Prostate gland (tissue), 2 donors: Measurements from ENCODE around the gene KIAA0232. TPM values are rescaled to one million over a fixed set of nuclear protein-coding genes. Genes with fewer than 3 reads are reported as not detected.

ENCODE experiments used
- DNase-seq: peaks from one replicate; pipeline ENCODE4 v3.0.0-alpha.2; 2019; ENCODE audit warnings: low spot score
- H3K27ac ChIP-seq, 2 donors: fragments of 200-600 bp; sonication (generic); 2 replicates each; pipeline ENCODE4 v1.5.1; 2017 to 2019
- H3K27me3 ChIP-seq: fragments of 200-600 bp; sonication (generic); replicated peaks from 2 replicates; pipeline ENCODE4 v1.5.1; 2019; ENCODE audit not compliant: insufficient read depth
- H3K36me3 ChIP-seq, 2 donors: fragments of 200-600 bp; sonication (generic); 1 replicate in 1 of 2; 2 replicates in 1 of 2; pipeline versions ENCODE4 v1.5.1 to v1.8.1; 2017 to 2019
- H3K4me1 ChIP-seq: fragments of 200-600 bp; sonication (generic); replicated peaks from 2 replicates; pipeline ENCODE4 v1.5.1; 2019
- H3K4me3 ChIP-seq, 2 donors: fragments of 200-600 bp; sonication (generic); 2 replicates each; pipeline ENCODE4 v1.5.1; 2017 to 2019
- H3K9me3 ChIP-seq: fragments of 200-600 bp; sonication (generic); 2 replicates; pipeline ENCODE4 v1.5.1; 2017
- POLR2A ChIP-seq: fragments of 450-650 bp; IDR thresholded peaks from one replicate; pipeline ENCODE4 v1.6.1; 2016; ENCODE audit warnings: antibody characterized with exemption, mild to moderate bottlenecking
- POLR2AphosphoS5 ChIP-seq: sonication (generic); formaldehyde crosslinking; IDR thresholded peaks from one replicate; pipeline ENCODE4 v1.6.1; 2017; ENCODE audit warnings: antibody characterized with exemption
- WGBS: methylation state at CpG from one replicate; pipeline ENCODE4 v1.1.5; 2018; 5-methylcytosine and 5-hydroxymethylcytosine counted together
- intact Hi-C: fragments of 100-400 bp; cut with DNase I; formaldehyde crosslinking; loops from one replicate; pipeline ENCODE4 v1.14.2; 2022
- total RNA-seq, 2 donors: library from RNA; depleted of rRNA; stranded (reverse); fragments of >200 nt; gene quantifications; one replicate each; pipeline ENCODE4 v1.1.0, GENCODE V29; 2016
- TF ChIP-seq, protein P1 (sequence below), 4 experiments: fragments of 200-600 bp in 2 of 4; fragments of 450-650 bp in 2 of 4; sonication (generic) in 2 of 4; IDR thresholded peaks; 1 replicate in 3 of 4; 2 replicates in 1 of 4; pipeline ENCODE4 v1.5.1; 2016 to 2019; ENCODE audit warnings: antibody characterized with exemption in 4 of 4, mild to moderate bottlenecking in 2 of 4, moderate library complexity in 2 of 4

The KIAA0232 gene
- total RNA-seq, 2 donors from 2014 or later: 35.3 to 42.1 TPM

DNA sequence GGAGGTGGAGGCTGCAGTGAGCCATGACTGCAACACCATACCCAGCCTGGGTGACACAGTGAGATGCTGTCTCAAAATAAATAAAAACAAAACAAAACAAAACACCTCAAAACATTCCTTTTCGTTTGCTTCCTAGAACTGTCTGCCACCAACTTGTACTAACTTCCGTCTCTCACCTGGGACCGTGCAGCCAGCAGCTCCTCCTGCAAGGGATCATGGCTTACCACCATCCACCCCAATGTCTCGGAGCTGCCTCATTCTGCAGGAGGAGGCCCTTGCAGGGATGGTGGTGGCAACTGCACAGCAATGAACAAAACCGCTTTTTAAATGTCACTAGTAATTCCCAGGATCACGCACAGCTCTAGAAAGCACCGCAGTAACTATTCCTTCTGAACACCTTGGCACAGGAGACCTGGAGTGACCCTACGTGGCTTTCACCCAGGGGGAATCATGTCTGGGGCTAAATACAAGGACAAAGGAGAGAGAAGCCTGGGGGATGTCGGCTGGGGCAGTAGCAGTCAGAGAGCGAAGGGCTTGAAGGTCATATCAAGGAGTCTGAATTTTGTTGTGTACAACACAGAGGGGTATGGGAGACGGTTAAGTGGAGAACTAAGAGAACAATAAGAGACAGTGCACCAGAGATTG, 17.4 kb upstream of the KIAA0232 start:
- 89% methylated on average over 11 of the region's 11 CpGs for WGBS
- DNase-seq: no peak
- no peak overlapping the region for H3K4me3 ChIP-seq
- H3K27ac ChIP-seq: no peak overlapping the region
- H3K9me3 ChIP-seq: no peaks in the 10 kb centered on the region
- no peaks in the 10 kb centered on the region for H3K4me1 ChIP-seq
- TF ChIP-seq POLR2A: no peak
- TF ChIP-seq, protein P1, sequence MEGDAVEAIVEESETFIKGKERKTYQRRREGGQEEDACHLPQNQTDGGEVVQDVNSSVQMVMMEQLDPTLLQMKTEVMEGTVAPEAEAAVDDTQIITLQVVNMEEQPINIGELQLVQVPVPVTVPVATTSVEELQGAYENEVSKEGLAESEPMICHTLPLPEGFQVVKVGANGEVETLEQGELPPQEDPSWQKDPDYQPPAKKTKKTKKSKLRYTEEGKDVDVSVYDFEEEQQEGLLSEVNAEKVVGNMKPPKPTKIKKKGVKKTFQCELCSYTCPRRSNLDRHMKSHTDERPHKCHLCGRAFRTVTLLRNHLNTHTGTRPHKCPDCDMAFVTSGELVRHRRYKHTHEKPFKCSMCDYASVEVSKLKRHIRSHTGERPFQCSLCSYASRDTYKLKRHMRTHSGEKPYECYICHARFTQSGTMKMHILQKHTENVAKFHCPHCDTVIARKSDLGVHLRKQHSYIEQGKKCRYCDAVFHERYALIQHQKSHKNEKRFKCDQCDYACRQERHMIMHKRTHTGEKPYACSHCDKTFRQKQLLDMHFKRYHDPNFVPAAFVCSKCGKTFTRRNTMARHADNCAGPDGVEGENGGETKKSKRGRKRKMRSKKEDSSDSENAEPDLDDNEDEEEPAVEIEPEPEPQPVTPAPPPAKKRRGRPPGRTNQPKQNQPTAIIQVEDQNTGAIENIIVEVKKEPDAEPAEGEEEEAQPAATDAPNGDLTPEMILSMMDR (IDR thresholded peaks at IDR 0.05): no peak
- no peak for TF ChIP-seq POLR2AphosphoS5
- H3K27me3 ChIP-seq: no peaks in the 10 kb centered on the region
- intact Hi-C loops: no loop called here
- H3K36me3 ChIP-seq: no peaks in the 10 kb centered on the region

DNA sequence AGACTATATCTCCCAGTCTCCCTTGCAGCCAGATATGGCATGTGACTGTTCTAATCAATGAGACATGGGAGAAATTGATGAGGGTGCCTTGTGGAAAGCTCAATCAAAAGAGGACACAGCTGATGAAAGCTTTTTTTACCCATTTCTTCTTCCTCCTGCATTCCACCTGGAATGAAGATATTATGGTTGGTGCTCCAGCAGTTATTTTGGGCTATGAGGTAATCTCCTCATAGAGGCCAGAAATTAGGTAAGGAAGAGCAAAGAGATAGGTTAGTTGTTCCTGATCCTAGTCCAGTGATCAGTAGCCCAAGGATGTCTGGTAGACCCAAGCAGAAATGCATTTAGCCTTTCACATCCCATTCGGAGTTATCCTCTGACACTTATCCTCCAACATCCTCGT, 16.8 kb upstream of the KIAA0232 start:
- DNase-seq: no peak
- H3K27ac ChIP-seq: no peak overlapping the region
- H3K9me3 ChIP-seq: no peaks in the 10 kb centered on the region
- no peaks in the 10 kb centered on the region for H3K27me3 ChIP-seq
- H3K4me1 ChIP-seq: no peaks in the 10 kb centered on the region
- H3K4me3 ChIP-seq: no peak overlapping the region
- TF ChIP-seq POLR2A (no peak), POLR2AphosphoS5 (no peak)
- TF ChIP-seq, protein P1 (IDR thresholded peaks at IDR 0.05): no peak
- intact Hi-C loops: no loop called here
- 98% methylated on average over 2 of the region's 2 CpGs for WGBS
- H3K36me3 ChIP-seq: no peaks in the 10 kb centered on the region

DNA sequence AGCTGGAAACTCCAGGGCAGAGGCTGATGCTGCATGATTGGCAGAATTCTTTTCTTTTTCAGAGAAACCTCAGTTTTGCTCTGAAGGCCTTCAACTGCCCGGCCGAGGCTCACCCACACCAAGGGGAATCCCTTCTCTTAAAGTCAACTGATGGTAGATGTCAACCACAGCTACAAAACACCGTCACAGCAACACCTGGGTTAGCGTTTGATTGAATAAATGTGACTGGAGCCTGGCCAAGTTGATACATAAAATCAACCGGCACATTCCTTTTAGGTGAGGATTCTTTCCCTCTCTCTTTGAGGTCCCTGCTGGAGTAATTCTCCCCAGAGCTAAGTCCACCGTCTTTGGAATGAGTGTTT, 15.2 kb upstream of the KIAA0232 start:
- H3K27ac ChIP-seq: no peak overlapping the region
- intact Hi-C loops: no loop called here
- H3K4me3 ChIP-seq: no peak overlapping the region
- H3K9me3 ChIP-seq: no peaks in the 10 kb centered on the region
- 46% methylated on average over 6 of the region's 6 CpGs for WGBS
- TF ChIP-seq POLR2AphosphoS5 (no peak), POLR2A (no peak)
- TF ChIP-seq, protein P1 (IDR thresholded peaks at IDR 0.05): no peak
- H3K27me3 ChIP-seq: no peaks in the 10 kb centered on the region
- no peaks in the 10 kb centered on the region for H3K36me3 ChIP-seq
- no peak for DNase-seq
- no peaks in the 10 kb centered on the region for H3K4me1 ChIP-seq

DNA sequence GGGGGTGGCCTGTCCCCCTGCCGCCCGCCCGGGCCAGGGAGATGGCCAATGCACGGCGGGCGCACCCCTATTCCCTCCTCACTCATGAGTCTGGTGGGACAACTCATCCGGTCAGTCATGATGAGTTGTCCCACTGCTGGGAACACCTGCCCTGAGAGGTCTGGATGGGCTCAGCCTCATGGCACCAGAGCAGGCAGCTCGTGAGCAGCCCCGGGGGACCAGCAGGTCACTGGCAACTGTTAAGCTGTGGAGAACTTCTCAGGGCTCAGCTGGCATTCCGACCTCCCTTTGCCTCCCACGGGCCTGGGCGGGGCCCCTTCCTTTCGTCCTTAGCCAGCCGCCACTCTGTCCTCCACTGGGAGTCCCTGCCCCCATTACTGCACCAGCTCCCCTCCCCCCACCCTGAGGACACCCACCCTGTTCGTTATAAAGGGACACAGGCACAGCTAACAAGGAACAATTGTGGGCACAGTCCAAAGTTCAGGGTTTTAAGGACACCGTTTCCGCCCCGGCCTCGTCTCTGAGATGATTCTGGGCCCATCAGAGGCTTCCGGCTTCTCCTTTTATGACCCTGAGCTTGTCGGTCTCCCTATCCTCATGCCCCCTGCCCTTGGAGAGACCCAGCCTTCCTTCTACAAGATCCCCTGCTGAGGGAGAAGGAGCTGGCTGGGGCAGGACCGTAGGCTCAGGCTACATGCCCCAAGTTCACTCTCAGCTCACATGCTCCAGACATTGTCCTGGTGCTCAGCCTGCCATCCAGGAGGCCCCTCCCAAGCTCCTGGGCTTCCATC, 14.6 kb upstream of the KIAA0232 start:
- Histone ChIP-seq H3K27me3 (no peaks in the 10 kb centered on the region), H3K36me3 (no peaks in the 10 kb centered on the region), H3K4me1 (no peaks in the 10 kb centered on the region), H3K4me3 (no peak overlapping the region), H3K9me3 (no peaks in the 10 kb centered on the region), H3K27ac (no peak overlapping the region)
- WGBS: 75% methylated on average over 22 of the region's 22 CpGs
- TF ChIP-seq POLR2A (no peak), POLR2AphosphoS5 (no peak)
- TF ChIP-seq, protein P1 (IDR thresholded peaks at IDR 0.05): no peak
- no peak for DNase-seq
- intact Hi-C loops: no loop called here

DNA sequence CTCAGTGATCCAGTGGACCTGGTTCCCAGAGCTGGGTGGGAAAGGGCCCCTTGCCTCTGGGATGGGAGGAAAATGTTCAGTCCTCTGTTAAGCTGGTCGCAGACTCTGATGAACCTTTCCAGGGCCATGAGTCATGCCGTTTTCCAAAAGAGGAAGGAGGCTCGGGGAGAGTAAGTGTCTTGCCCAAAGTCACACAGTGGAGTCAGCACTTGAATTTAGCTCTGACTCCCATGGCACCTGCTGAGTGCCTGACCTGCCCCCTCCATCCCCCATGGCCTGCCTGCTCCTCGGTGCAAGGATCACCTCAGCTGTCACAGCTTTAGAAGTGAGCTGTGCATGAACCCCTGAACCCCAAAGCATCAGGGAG, 14.0 kb upstream of the KIAA0232 start:
- no peaks in the 10 kb centered on the region for H3K4me1 ChIP-seq
- H3K9me3 ChIP-seq: no peaks in the 10 kb centered on the region
- no peaks in the 10 kb centered on the region for H3K27me3 ChIP-seq
- no peak overlapping the region for H3K4me3 ChIP-seq
- no peak overlapping the region for H3K27ac ChIP-seq
- no peak for TF ChIP-seq POLR2AphosphoS5
- no peak for TF ChIP-seq POLR2A
- TF ChIP-seq, protein P1 (IDR thresholded peaks at IDR 0.05): no peak
- intact Hi-C loops: no loop called here
- no peak for DNase-seq
- WGBS: 53% methylated on average over 4 of the region's 4 CpGs
- no peaks in the 10 kb centered on the region for H3K36me3 ChIP-seq
